Measurements from ENCODE around the gene ZFX. TPM values are rescaled to one million over a fixed set of nuclear protein-coding genes. Genes with fewer than 3 reads are reported as not detected.

ZFX gene
- total and polyA plus RNA-seq, 10 of the 15 experiments (the other 5 are each of a cell fraction or from before 2014, with no cell fraction given): 6.8 to 40.9 (median 24.6) TPM

GRCh38 chrX:24207826-24208225, 58.3 kb downstream of the ZFX start:
- Histone ChIP-seq H3K4me3 (no peak overlapping the region), H3K79me2 (ENCODE audit: control insufficient read depth, insufficient read depth, low read length) (peaks cover 15% of the 10 kb centered on the region), H2AFZ (ENCODE audit: control insufficient read depth, low read depth, low read length) (no peak overlapping the region), H3K4me2 (ENCODE audit: control insufficient read depth, insufficient read depth) (no peak overlapping the region), H3K9me3 (replicated peaks; ENCODE audit: control insufficient read depth, insufficient read depth, low read length) (no peaks in the 10 kb centered on the region), H3K9ac (ENCODE audit: control insufficient read depth, insufficient read depth, low read length) (no peak overlapping the region), H4K20me1 (ENCODE audit: control insufficient read depth, insufficient read depth) (no peaks in the 10 kb centered on the region), H3K36me3 (ENCODE audit: control insufficient read depth in 2 of 2, insufficient read depth in 2 of 2, low read length in 1 of 2) (peaks cover 17 to 39% of the 10 kb centered on the region in 2 experiments), H3K27ac (ENCODE audit: control insufficient read depth, insufficient read depth) (no peak overlapping the region), H3K27me3 (replicated peaks in 1 of 2; ENCODE audit: control insufficient read depth in 2 of 2, insufficient read depth in 2 of 2, low read length in 1 of 2) (no peaks in the 10 kb centered on the region), H3K4me1 (ENCODE audit: control insufficient read depth, insufficient read depth, low read length) (no peaks in the 10 kb centered on the region)
- SMC1A ChIA-PET (ENCODE audit: uncharacterized antibody, unreplicated experiment): no interaction called here
- FAIRE-seq (no peak), ATAC-seq (no peak), DNase-seq (ENCODE audit: low read depth, low spot score) (no peak)
- intact Hi-C loops (cut with micrococcal nuclease; ENCODE audit: unreplicated experiment) (no loop called here), in situ Hi-C loops (cut with MboI) (no loop called here)
- RAD21 ChIA-PET (ENCODE audit: unreplicated experiment): no interaction called here
- POLR2A ChIA-PET: no interaction called here
- CTCF ChIA-PET: no interaction called here
- no TSS peak for BruUV-seq (replicated peaks)
- WGBS (ENCODE audit: insufficient coverage, insufficient replicate concordance, low lambda C conversion rate, missing lambda C conversion rate): 98% methylated on average over 2 of the region's 2 CpGs
- TF ChIP-seq MEF2A (IDR thresholded peaks at IDR 0.05; ENCODE audit: insufficient read depth, low read depth, low read length) (no peak), NFIC (IDR thresholded peaks at IDR 0.05; ENCODE audit: low read depth, low read length) (no peak), NR2C2 (IDR thresholded peaks at IDR 0.05; ENCODE audit: borderline replicate concordance, control insufficient read depth, insufficient read length, low read depth) (no peak), WRNIP1 (IDR thresholded peaks at IDR 0.05; ENCODE audit: borderline replicate concordance, low read depth, low read length) (no peak), RUNX3 (IDR thresholded peaks at IDR 0.05; ENCODE audit: low read length) (no peak), ZNF384 (IDR thresholded peaks at IDR 0.05; ENCODE audit: borderline replicate concordance, low read depth, low read length) (no peak)
- TF ChIP-seq, protein P1, sequence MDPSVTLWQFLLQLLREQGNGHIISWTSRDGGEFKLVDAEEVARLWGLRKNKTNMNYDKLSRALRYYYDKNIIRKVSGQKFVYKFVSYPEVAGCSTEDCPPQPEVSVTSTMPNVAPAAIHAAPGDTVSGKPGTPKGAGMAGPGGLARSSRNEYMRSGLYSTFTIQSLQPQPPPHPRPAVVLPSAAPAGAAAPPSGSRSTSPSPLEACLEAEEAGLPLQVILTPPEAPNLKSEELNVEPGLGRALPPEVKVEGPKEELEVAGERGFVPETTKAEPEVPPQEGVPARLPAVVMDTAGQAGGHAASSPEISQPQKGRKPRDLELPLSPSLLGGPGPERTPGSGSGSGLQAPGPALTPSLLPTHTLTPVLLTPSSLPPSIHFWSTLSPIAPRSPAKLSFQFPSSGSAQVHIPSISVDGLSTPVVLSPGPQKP (IDR thresholded peaks at IDR 0.05; ENCODE audit: low read depth, low read length): no peak
